Dermis lymphatic vessel endothelial cell (primary cell): Measurements from ENCODE around the gene SLC12A9. TPM values are rescaled to one million over a fixed set of nuclear protein-coding genes. Genes with fewer than 3 reads are reported as not detected.

Source experiments
- total RNA-seq: library from RNA; depleted of rRNA; stranded (reverse); fragments of >200 nt; gene quantifications from 2 replicates; pipeline ENCODE4 v1.2.1, GENCODE V29; 2014

SLC12A9 gene, protein sequence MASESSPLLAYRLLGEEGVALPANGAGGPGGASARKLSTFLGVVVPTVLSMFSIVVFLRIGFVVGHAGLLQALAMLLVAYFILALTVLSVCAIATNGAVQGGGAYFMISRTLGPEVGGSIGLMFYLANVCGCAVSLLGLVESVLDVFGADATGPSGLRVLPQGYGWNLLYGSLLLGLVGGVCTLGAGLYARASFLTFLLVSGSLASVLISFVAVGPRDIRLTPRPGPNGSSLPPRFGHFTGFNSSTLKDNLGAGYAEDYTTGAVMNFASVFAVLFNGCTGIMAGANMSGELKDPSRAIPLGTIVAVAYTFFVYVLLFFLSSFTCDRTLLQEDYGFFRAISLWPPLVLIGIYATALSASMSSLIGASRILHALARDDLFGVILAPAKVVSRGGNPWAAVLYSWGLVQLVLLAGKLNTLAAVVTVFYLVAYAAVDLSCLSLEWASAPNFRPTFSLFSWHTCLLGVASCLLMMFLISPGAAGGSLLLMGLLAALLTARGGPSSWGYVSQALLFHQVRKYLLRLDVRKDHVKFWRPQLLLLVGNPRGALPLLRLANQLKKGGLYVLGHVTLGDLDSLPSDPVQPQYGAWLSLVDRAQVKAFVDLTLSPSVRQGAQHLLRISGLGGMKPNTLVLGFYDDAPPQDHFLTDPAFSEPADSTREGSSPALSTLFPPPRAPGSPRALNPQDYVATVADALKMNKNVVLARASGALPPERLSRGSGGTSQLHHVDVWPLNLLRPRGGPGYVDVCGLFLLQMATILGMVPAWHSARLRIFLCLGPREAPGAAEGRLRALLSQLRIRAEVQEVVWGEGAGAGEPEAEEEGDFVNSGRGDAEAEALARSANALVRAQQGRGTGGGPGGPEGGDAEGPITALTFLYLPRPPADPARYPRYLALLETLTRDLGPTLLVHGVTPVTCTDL
- total RNA-seq = 43.7 and 46.3 TPM in 2 replicates

DNA sequence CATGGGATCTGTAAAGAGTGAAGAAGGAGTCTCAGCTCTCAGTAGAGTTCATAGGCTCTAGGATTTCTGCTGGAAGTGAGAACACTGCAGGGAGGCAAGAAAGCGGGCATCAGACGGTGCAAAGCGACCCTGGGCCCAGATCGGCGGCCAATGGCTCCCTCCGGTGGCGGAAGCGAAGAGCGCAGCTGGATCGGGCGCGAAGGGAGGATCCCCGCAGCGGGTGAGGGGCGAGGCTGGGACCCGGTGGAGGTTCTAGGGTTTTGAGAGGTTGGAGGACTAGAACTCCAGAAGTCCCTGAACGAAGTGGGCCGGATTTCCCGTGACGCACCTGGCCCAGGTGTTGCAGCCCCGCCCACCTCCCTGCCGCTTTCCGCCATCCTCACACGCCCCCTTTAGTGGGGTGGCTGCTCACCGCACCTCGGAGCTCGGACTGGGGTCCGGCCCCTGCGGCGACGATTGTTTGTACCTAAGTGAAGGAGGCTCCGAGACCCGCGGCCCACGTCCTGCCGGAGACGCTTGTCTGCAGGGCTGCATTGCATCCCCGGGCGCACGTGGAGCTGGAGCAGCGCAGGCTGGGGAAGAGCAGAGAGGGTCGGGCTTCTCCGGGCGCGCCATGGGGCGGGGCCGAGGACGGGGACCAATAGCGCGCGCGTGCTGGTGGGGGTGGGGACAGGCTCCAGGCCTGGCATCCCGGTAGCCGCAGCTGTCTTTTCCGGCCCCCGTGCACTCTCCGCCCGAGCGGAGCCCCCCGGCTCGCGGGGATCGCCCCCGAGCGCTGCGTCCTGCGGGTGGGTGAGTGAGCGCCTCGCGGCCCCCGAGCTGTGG is at the start of gene SLC12A9:
SLC12A9 (plus strand) TSS at position 666 of the 825 bp plus-strand sequence. CDS start 1,485 bp downstream, outside the sequence.

DNA sequence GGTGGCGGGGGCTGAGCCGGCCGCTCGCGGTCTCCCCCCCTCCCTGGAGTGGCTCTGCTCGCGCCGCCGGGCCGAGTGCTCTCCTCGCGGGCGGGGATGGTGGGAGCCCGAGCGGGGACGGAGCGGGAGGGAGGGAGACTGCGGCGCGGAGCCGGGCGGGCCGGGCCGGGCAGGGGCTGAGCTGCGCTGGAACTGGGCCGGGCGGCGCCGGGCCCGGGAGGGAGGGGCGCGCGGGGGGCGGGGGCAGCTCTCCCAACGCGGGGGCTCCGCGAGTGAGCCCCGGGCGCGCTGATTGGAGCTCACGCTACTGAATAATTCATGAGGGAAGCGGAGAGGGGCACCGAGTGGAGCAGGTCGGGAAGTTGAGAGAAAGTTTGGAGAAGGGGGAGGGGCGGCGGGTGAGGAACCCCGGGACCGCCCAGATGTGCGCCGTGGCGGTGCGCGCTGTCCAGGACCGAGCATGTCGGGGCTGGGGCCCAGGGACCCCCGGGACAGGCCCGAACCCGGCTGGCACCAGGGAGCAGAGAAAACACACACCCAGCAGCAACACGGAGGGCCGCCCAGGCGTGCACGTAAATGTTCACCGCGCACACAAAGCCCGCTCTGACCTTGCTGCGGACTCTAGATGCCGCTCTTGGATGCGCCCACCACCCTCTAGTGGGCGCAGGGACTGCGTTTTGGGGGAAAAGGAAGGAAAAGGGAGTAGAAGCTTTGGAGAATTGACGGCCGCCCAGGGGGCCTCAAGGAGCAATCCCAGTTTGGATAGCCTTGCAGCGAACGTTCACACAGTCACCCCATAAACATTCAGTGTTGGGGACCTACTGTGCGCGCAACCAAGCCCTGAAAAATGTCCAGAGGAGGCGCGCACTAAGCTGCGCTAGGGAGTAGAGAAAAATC is 24.9 kb upstream of the SLC12A9 start, which contains the start of gene EPHB4:
EPHB4 (minus strand) TSS at position 194 of the 897 bp plus-strand sequence. CDS start 493 bp downstream, outside the sequence.

DNA sequence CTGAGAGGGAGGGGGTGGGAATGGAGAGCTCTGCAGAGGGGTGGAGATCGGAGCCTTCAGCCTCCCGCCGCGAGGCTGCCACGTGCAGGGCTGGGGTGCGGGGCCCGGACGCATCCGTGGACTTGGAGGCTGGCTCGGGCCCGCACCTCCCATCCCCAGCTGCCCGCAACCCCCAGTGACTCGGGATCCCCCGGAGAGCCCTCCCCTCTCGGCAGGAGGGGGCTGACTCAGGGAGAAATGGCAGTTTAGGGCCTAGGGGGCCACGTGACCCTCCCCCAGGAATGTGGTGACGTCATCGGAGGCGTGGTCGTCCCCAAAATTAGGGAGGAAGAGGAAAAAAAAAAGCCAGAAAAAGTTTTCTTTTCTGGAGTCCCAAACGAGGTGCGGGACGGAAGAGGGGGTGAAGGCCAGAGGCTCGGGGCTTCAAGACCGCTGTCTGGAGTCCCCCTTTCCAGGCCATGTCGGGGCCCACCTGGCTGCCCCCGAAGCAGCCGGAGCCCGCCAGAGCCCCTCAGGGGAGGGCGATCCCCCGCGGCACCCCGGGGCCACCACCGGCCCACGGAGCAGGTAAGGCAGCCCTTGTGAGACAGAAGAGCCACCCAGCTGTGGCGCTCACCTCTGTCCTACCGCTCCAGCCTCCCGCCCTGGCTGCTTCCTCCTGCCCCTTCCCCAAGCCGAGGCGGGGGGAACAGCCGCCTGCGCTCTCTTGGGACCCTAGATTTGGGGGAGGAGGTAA is 14.7 kb downstream of the SLC12A9 start, which contains the start of gene TRIP6:
TRIP6 (plus strand) TSS at position 348 of the 736 bp plus-strand sequence; CDS start at position 459, 111 bp downstream.

DNA sequence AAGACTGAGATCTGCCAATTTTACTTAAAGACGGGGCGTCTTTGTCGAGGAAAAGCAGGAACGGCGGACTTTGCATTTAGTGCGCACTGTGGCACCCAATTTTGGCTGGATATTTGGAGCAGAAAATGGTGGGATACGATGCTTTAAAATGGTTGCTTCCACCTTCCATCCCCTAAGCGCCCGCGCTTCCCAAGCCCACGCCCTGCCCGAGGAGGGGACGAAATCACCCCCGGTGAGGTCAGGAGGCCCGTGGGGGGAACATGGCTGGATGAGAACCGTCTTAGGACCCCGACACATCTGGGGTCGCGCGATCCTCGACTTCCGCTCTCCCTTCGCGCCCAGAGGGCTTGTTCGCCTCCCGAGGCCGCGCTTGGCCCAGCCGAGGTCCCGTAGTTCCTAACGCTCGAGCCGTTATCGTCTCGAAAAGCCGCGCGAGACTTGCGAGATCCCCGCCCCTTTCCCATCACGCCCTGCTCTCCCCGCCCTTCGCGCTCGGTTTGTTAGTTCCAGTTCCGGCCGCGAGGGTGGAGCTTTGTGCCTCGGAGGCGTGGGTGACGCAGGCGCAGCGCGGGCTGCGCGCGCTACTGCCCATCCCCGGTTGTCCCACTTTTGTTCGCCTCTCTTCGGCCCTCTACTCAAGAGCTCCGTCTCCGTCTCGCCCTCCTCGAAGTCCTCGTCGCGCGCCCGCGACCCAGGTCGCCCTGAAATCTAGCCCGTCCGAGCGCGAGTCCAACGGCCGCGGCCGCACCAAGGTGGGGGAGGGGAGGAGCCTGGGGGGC is 22.3 kb downstream of the SLC12A9 start, which contains the start of gene SRRT:
SRRT (plus strand) TSS at position 527 of the 779 bp plus-strand sequence. CDS start 488 bp downstream, outside the sequence.

DNA sequence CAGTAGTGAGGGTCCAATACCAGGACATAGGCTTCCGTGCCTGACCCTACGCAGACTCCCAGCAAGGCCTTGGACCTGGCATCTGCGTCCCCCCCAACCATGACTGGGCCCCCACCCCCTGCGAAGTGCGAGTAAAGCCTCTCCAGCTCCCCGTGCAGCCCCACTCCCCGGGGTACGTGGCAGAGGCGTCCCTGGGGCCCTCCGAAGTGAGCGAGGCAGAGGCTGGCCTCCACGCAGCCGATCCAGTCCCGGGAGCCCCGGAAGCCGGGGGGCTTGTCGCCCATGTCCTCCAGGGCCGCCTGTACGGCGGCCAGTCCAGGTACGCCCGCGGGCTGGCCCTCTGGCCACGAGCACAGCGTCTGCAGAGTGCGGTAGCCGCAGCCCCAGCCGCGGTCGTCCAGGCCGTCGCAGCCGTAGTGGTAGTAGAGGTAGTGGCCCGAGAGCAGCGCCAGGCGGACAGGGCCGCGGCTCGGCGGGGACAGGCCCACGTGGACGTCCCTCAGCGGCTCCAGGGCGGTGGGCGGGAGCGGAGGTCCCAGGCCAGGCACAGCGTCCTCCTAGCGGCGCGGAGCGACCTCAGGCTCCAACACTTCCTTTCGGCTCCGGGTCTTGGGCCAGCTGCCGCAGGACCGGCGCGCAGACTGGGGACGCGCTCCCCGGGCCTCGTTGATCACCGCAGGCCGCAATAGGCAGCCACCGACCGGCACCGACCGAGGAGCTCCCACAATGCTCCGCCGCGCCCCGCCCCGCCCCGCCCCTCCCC is 36.7 kb downstream of the SLC12A9 start, which contains the start of gene UFSP1:
UFSP1 (minus strand) TSS at position 728 of the 763 bp plus-strand sequence; CDS start at position 284, 444 bp downstream.

DNA sequence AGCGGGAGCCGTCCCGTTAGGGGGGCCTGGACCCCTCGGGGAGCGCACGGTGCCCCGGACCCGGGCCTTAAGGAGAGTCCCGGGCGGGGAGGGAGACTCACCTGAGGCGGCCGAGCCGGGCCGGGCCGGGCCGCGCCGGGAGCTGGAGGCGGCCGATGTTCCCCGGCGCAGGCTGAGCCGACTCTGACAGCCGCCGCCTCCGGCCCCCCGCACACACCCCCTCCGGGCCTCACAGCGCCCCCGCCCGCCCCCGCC is 43.1 kb downstream of the SLC12A9 start, which contains the start of gene ACHE:
ACHE (minus strand) TSS at position 188 of the 255 bp plus-strand sequence. CDS start 1,656 bp downstream, outside the sequence.

Other genes starting within 250 kb of the SLC12A9 start
- gene MOSPD3, start 240.2 kb upstream of the SLC12A9 start, total RNA-seq = 5.4 and 6.4 TPM in 2 replicates
- gene TFR2, start 211.2 kb upstream of the SLC12A9 start, total RNA-seq = 0.17 and 0.54 TPM in 2 replicates
- not detected in 2 replicates for gene ACTL6B, start 196.3 kb upstream of the SLC12A9 start, total RNA-seq
- gene GNB2, start 179.0 kb upstream of the SLC12A9 start, total RNA-seq = 53.7 and 59.7 TPM in 2 replicates
- gene GIGYF1, start 158.5 kb upstream of the SLC12A9 start, total RNA-seq = 14.4 and 16.0 TPM in 2 replicates
- 21.2 and 24.1 TPM in 2 replicates for gene POP7, start 146.6 kb upstream of the SLC12A9 start, total RNA-seq
- gene EPO, start 132.2 kb upstream of the SLC12A9 start, total RNA-seq = not detected in 2 replicates
- not detected in 2 replicates for gene ZAN, start 119.1 kb upstream of the SLC12A9 start, total RNA-seq
- gene EPHB4, start 25.2 kb upstream of the SLC12A9 start, total RNA-seq = 414 and 442 TPM in 2 replicates
- gene TRIP6, start 14.7 kb downstream of the SLC12A9 start, total RNA-seq = 45.0 and 48.9 TPM in 2 replicates
- 33.5 and 41.1 TPM in 2 replicates for gene SRRT, start 22.4 kb downstream of the SLC12A9 start, total RNA-seq
- 2.2 and 3.1 TPM in 2 replicates for gene UFSP1, start 37.0 kb downstream of the SLC12A9 start, total RNA-seq
- gene ACHE, start 43.2 kb downstream of the SLC12A9 start, total RNA-seq = 2.2 and 5.1 TPM in 2 replicates
- gene MUC3A, start 96.8 kb downstream of the SLC12A9 start, total RNA-seq = under 0.01 TPM in 1 of 2 replicates, not detected in the other
- not detected in 2 replicates for gene MUC12, start 116.9 kb downstream of the SLC12A9 start, total RNA-seq
- not detected in 2 replicates for gene MUC17, start 167.4 kb downstream of the SLC12A9 start, total RNA-seq
- gene TRIM56, start 232.8 kb downstream of the SLC12A9 start, total RNA-seq = 12.4 and 13.3 TPM in 2 replicates